Stimulated activated CD4-positive, alpha-beta T cell treated with anti-CD3 and anti-CD28 coated beads, Interleukin-4, amount 100 ng/mL, for 24 hours (primary cell): ENCODE measurements around the gene SETDB2.
A peak's percentile ranks its signal among the peaks of the same experiment; 100 is the strongest.

Experiments
- DNase-seq: peaks from one replicate; pipeline ENCODE4 v3.0.0-alpha.2; 2020

SETDB2 gene

GRCh38 chr13:49481788-49482187 is 37.7 kb downstream of the SETDB2 start:
- DNase-seq, result no peak

- DNase-seq, result no peak
Measured at GRCh38 chr13:49488563-49488962, 44.5 kb downstream of the SETDB2 start.

DNA sequence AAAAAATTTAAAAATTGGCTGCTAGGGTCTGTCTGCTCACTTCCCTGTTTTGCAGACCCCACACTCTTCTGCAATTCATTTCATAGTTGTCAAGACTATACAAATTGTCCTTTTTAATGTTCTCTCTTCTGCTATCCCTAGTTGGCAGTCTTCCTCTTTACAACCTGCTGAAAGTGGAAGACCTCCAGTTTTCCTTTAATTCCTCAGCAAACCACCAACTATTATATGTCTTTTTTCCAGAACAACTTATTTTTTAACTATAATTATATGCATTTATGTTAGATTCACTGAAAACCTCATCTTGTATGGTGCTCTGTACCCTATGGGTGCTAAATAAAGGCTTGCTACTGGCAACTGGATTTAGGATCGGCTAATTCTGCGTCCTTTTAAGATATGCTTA is 50.6 kb downstream of the SETDB2 start:
- DNase-seq, result no peak

DNA sequence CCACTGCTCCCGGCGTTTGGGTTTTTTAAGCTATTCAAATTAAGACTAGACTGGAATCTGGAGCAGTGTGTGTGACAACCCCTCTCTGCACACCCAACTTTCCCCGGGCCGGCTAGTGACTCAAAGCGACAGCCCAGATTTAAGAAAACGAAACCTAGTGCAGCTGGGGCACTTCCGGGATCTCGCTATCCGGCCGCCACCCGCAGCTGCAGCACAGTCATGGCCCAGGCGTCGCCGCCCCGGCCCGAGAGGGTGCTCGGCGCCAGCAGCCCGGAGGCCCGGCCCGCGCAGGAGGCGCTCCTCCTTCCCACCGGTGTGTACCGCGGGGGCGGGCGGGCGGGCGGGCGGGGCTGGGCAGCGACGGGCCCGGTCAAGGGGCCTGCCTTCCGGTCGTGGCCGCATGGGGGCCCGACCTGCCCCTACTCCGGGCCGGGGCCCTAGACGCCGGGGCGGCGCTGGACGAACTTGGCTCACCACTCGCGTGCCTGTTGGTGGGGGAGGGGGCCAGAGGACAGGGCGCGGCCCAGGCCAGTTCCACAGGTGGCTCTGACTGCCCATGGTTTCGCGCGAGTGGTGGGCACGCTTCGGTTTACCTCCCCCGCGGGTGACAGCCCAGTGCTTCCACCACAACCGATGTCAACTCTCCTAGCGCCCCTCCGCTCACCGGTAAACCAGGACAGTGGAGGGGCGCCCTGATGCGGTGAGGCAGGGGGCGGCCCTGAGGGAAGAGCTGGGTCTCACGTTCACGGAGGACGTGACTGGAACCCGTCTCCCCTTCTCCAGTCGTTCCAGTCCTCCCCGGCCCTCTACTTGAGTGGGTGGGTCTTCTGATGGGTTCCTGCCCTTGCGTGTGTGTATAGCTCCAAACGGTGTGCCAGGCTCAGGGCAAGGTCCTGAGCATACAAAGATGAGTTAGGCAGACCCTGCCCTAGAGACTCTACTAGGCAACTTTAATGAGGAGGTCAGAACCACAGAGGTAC is 52.0 kb downstream of the SETDB2 start, which contains the start of gene PHF11:
Gene PHF11 (plus strand): TSS at position 171 of the 980 bp plus-strand sequence. CDS start 49 bp downstream, at position 220.
- DNase-seq, result peak; percentile 91

DNA sequence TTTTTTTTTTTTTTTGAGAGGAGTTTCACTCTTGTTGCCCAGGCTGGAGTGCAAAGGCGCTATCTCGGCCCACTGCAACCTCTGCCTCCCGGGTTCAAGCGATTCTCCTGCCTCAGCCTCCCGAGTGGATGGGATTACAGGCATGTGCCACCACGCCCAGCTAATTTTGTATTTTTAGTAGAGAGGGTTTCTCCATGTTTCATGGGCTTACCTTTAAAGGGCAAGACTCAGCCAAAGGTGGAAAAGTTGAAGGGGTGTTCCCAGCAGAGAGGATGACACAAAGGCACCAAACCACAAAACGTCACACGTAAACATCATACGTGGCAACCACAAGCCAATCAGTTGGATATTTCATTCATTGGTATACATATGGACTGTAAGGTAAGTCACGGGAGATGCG is 52.8 kb downstream of the SETDB2 start:
- peak; percentile 54 for DNase-seq

DNA sequence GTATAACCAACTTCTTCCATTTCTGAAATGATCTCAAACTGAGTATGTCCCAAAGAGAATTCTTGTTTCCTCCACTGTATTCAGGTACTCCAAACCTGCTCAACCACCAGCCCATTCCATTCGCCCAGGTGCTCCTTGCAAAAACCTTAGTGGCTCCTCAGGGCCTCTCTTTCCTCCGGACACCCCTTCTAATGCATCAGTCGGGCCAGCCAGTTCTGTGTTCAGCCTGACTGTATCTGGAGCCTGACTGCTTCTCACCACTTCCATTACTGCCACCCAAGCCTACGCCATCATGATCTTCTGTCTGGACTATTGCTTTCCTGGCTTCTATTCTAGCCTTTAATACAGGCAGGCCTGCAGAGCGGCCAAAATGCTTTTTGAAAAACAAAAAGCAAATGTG is 53.2 kb downstream of the SETDB2 start:
- no peak for DNase-seq

DNA sequence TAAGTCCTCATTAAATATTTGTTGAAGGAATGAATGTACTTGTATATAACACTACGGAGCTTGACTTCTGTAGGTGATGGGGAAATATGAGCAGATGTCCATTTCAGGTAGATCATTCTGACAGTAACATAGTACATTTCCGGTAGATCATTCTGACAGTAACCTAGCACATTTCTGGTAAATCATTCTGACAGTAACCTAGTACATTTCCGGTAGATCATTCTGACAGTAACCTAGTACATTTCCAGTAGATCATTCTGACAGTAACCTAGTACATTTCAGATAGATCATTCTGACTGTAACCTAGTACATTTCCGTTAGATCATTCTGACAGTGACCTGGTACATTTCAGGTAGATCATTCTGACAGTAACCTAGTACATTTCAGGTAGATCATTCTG is 54.1 kb downstream of the SETDB2 start:
- no peak for DNase-seq

DNA sequence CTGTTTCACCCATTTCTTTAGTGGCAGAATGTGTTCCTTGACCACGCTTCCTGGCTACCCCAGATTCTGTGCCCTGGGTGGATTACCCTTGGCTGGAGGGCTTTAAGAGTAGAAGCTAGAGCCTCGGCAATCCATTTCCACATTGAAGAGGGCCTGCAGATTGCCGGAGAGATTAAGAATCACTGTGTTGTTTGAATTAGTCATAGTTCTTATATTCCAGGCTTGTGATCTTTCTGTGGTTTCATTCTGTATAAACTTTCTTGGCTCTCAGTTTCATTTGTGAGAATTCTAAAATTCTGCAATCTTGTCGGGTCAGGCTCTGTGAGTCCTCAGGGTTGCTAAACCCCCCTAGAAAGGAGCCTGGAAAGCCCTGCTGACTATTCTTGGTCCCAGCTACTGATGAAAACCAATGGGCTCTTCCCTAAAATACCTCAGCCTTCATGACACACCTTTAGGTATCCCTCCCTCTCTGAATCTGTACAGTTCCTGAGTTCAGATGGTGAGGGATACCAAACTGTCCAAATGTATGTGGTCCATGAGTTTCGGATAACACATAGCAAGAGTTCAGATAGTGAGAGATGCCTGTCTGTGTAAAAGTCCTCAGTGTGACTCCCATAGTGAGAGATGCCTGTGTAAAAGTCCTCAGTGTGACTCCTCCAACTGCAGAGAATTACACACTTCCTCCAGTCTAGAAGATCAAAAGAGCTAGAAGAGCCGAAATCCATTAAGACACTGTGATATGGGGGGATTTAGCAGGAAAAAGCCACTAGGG is 56.0 kb downstream of the SETDB2 start:
- peak; percentile 17 for DNase-seq

DNA sequence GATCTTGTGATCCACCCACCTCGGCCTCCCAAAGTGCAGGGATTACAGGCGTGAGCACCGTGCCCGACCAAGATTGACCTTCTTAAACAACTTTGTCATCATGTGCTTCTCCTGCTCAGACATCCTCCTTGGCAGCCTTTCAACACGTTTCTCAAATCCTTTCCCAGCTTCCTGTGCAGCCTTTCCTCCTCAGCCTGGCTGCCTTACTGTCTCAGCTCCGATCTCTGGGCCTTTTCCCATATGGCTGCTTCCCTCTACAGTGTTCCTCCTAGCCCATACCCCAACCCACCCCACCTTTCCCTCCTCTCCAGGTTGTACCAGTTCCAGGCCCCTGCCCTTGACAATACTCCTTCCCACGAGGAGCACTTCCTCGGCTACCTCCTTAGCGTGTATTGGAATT is 58.9 kb downstream of the SETDB2 start:
- no peak for DNase-seq

DNA sequence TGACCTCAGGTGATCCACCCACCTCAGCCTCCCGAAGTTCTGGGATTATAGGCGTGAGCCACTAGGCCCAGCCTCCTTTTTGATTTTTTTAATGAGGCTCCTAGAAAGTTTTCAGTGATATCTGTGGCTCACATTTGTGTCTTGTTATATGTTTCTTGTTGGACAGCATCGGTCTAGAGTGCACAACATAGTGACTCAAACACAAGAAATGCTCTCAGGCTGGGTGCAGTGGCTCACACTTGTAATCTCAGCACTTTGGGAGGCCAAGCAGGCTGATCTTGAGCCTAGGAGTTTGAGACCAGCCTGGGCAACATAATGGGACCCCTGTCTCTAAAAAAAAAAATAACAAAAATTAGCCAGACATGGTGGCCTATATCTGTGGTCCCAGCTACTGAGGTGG is 59.9 kb downstream of the SETDB2 start:
- no peak for DNase-seq

DNA sequence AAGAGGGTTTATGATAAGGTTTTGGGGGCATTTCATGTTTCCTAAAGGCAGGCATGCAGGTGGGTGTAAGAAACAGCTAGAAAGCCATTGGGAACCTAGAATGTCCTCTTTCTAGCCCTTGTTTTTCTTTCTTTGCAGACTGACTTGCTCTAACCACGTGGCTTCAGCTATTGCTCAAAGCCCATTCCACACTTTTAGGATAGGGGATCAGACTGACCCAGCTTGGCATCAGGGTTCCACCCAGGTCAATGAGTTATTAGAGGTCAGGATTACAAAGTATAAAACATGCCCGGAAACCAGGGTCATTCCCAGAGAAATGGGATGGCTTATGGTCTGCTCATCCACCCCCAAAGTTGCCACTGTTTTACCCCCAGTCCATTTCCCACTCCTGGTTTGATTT is 68.5 kb downstream of the SETDB2 start:
- no peak for DNase-seq

DNA sequence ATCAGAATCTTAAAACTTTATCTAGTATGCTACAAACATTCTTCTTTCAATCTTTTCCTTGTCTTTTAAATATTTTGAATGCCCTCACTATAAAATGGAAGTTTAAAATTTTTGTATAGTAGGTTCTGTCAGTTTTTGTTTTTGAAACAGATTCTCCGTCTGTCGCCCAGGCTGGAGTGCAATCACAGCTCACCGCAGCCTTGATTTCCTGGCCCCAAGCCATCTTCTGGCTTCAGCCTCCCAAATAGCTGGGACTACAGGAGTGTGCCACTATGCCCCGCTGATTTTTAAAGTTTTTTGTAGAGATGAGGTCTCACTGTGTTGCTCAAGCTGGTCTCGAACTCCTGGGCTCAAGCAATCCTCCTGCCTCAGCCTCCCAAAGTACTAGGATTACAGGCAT is 72.4 kb downstream of the SETDB2 start:
- DNase-seq, result no peak

DNA sequence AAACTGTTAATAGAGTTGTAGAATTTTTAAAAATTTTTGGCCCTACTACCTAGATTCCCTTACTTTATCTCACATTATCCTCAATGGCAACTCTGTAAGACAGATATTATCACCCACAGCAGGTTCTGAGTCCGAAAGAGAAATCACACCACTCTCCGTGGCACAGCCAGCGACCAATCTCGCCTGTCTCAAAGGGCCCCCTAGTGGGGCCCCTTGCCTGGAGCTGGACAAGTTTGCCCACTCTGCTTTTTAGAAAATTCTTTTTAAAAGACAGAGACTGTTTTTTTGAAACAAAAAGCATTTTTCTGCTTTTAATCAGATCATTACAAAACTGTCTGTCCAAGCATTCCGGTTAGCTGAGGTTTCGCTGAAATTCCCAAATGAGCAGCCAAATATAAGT is 73.4 kb downstream of the SETDB2 start:
- no peak for DNase-seq

GRCh38 chr13:49521224-49521623 is 77.2 kb downstream of the SETDB2 start:
- DNase-seq, result no peak

- no peak for DNase-seq
Measured at GRCh38 chr13:49524740-49525501, 80.8 kb downstream of the SETDB2 start.

GRCh38 chr13:49527123-49527522 is 83.0 kb downstream of the SETDB2 start:
- no peak for DNase-seq

GRCh38 chr13:49528161-49528560 is 84.1 kb downstream of the SETDB2 start:
- DNase-seq, result no peak

DNA sequence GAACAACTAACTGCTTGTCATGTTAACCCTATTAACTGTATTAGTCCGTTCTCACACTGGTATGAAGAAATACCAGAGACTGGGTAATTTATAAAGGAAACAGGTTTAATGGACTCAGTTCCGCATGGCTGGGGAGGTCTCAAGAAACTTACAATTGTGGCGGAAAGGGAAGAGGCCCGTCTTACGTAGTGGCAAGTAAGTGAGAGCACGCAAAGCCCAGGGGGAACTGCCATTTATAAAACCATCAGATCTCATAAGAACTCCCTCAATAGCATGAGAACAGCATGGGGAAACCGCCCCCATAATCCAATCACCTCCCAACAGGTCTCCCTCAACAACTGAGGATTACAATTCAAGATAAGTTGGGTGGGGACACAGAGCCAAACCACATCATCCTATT is 86.4 kb downstream of the SETDB2 start:
- no peak for DNase-seq

- DNase-seq, result no peak
Measured at GRCh38 chr13:49532593-49532992, 88.5 kb downstream of the SETDB2 start.

- no peak for DNase-seq
Measured at GRCh38 chr13:49533011-49533410, 88.9 kb downstream of the SETDB2 start.

DNA sequence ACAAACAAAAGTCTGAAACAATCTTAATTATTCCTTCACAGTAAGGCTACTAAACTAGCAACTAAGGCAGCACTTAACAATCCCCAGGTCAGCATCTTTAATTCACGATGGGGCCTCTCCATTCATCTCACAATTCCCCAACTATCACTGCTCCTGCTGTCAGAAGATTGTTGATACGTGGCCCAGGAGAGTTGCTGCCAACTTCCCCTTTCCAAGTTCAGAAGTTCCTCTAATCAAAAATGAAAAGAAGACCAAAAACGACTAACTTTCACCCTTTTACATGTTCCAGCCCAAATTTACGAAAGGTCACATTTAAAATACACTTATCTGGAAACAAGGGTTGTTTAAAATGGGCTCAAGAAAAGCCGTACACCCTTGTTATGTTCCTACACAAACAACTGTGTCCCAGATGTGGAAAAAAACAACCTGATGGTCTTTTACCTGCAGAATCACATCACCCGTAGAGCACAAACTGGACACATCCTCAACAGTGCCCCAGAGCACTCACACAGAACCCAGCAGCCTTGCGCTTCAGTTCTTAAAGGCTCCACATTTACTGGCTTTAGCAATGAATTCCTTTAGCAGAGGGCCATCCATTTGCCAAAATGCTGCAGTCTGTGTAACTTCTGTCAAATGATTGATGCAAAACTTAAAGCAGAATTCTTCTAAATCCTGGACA is 89.7 kb downstream of the SETDB2 start:
- no peak for DNase-seq

- no peak for DNase-seq
Measured at GRCh38 chr13:49536144-49536873, 92.2 kb downstream of the SETDB2 start.
